ENCODE data around the gene CFAP61. TPM values are rescaled to one million over a fixed set of nuclear protein-coding genes. Genes with fewer than 3 reads are reported as not detected.

The CFAP61 gene
- total RNA-seq, 4 donors from 2014 or later, result 0.34 to 1.6 (median 1.1) TPM

DNA sequence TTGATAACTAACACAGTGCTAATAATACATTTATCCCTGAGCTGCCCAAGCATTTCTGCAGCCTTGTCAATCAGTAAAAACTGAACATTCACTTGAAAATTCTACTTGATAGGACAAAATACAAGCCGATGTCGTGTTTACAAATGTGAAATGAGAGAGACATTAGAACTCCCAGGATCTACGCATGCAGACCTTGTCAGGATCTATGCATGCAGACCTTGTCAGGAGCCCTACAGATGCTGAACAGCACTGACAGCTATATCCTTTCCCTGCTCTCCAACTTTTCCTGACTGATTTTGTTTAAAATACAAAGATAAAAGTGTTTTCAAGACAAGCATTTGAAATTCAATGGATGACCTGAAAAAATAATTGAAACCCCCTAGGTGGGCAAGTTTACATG lies 344.5 kb downstream of the CFAP61 start:
- H3K36me3 ChIP-seq, result peaks cover 10 to 16% of the 10 kb centered on the region in 2 donors
- no peak overlapping the region for H3K4me3 ChIP-seq (replicated peaks in 1 of 3)
- H3K4me1 ChIP-seq, result no peaks in the 10 kb centered on the region
- no peak overlapping the region for H3K27ac ChIP-seq
- no peaks in the 10 kb centered on the region for H3K27me3 ChIP-seq
- TF ChIP-seq, protein P1, sequence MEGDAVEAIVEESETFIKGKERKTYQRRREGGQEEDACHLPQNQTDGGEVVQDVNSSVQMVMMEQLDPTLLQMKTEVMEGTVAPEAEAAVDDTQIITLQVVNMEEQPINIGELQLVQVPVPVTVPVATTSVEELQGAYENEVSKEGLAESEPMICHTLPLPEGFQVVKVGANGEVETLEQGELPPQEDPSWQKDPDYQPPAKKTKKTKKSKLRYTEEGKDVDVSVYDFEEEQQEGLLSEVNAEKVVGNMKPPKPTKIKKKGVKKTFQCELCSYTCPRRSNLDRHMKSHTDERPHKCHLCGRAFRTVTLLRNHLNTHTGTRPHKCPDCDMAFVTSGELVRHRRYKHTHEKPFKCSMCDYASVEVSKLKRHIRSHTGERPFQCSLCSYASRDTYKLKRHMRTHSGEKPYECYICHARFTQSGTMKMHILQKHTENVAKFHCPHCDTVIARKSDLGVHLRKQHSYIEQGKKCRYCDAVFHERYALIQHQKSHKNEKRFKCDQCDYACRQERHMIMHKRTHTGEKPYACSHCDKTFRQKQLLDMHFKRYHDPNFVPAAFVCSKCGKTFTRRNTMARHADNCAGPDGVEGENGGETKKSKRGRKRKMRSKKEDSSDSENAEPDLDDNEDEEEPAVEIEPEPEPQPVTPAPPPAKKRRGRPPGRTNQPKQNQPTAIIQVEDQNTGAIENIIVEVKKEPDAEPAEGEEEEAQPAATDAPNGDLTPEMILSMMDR (IDR thresholded peaks at IDR 0.05), result no peak
- TF ChIP-seq POLR2A (IDR thresholded peaks at IDR 0.05), result no peak
- DNase-seq, result no peak
- 94 to 99% methylated on average over 3 of the region's 3 CpGs for WGBS, 2 donors
- no peaks in the 10 kb centered on the region for H3K9me3 ChIP-seq
- intact Hi-C loops (cut with DNase I), result no loop called here

DNA sequence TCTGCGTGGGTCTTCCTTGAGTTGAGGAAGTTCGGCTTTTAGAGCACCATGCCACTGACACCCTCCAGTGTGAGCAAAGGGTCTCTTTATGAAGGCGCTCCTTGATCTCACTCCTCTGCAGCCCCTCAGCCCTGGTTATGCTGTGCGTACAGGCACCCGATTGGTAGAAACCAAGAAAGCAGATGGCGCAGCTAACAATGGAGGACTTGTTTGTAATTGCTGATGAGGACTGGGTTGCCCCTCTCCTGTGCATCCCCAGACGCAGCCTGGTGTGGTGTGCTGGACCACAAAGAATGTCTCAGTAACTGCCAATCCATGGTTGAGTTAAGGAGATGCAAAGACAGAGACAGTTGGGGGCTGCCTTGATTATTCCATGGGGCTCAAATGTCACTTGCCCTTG lies 345.8 kb downstream of the CFAP61 start:
- H3K27ac ChIP-seq, result no peak overlapping the region
- peaks cover 0 to 3% of the 10 kb centered on the region in 2 donors for H3K36me3 ChIP-seq
- WGBS, 2 donors, result 95 to 97% methylated on average over 7 of the region's 7 CpGs
- no peaks in the 10 kb centered on the region for H3K4me1 ChIP-seq
- no peak overlapping the region for H3K4me3 ChIP-seq (replicated peaks in 1 of 3)
- no peaks in the 10 kb centered on the region for H3K9me3 ChIP-seq
- intact Hi-C loops (cut with DNase I), result no loop called here
- H3K27me3 ChIP-seq, result no peaks in the 10 kb centered on the region
- DNase-seq, result no peak
- TF ChIP-seq, protein P1 (IDR thresholded peaks at IDR 0.05), result no peak

DNA sequence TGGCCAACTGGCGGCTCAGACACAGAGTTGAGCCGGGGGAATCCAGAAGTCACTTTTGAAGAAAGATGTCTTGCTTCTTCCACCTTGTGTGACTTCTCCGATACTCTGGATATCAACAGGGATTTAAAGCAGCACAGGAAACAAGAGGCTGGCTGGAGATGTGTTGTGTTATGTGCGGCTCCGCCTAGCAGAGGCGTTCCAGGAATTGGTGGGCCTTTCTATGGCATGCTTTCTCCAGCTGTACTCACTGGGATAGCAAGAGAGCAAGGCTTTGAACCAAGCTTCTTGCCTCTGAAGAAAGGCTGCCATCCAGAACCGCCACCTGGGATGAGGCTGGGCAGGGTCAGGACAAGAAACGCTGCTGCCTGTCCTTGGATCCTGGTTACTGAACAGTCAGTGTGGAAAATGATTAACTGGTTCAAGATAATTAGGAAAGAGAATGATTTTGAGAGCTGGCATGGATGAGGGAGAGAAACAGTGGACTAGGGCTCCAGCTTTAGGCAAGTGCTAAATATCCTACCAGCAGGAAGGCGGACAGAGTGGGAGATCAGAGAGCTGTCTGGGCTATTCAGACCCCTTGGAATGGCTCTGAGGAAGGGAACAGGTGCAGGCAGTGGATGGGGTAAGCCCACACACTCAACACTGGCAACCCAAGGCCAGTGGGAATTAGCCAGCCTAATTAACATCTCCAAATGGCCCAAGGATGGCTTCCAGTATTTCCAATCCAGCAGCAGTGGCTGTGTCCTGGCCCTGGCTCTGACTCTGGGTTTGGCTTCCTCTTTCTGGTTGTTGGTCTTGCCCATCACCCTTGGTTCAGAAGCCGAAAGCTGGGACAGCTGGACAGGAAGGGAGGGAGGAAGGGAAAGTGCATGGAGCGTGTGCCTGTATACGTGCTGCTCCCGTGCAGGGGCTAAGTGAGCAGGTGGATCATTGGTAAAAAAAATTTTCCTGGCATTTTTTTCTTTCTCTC lies 347.5 kb downstream of the CFAP61 start:
- no peak for DNase-seq
- H3K9me3 ChIP-seq, result no peaks in the 10 kb centered on the region
- H3K4me1 ChIP-seq, result no peaks in the 10 kb centered on the region
- H3K27me3 ChIP-seq, result no peaks in the 10 kb centered on the region
- intact Hi-C loops (cut with DNase I), result no loop called here
- H3K4me3 ChIP-seq (replicated peaks in 1 of 3), result no peak overlapping the region
- no peak overlapping the region for H3K27ac ChIP-seq
- H3K36me3 ChIP-seq, result peaks cover 0 to 3% of the 10 kb centered on the region in 2 donors
- no peak for TF ChIP-seq POLR2A (IDR thresholded peaks at IDR 0.05)
- TF ChIP-seq, protein P1 (IDR thresholded peaks at IDR 0.05), result no peak
- 94 to 96% methylated on average over 13 of the region's 13 CpGs for WGBS, 2 donors

DNA sequence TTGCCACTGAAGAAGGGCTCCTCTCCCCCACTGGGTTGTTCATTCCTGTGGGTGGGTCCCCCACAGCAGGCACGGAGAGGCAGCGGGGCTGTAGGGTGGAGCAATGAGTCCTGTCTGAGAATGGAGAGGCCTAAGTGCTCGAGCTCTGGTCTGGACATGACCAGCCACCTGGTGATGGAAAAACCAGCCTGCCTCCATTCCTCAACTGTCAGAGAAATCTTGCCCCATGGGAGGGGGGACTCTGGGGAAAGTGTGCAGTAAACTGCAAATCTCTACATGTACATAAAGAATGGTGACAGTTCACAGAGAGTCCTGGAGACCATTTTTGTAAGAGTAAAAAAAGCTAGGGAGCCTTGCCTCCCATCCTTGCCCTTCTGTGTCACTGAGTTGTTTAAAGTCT lies 349.7 kb downstream of the CFAP61 start:
- H3K4me3 ChIP-seq (replicated peaks in 1 of 3), result no peak overlapping the region
- peaks cover 0 to 3% of the 10 kb centered on the region in 2 donors for H3K36me3 ChIP-seq
- H3K9me3 ChIP-seq, result no peaks in the 10 kb centered on the region
- H3K27me3 ChIP-seq, result no peaks in the 10 kb centered on the region
- H3K27ac ChIP-seq, result no peak overlapping the region
- intact Hi-C loops (cut with DNase I), result no loop called here
- H3K4me1 ChIP-seq, result no peaks in the 10 kb centered on the region
- DNase-seq, result no peak
- TF ChIP-seq, protein P1 (IDR thresholded peaks at IDR 0.05), result no peak
- TF ChIP-seq POLR2A (IDR thresholded peaks at IDR 0.05), result no peak
- 90 to 100% methylated on average over 3 of the region's 3 CpGs for WGBS, 2 donors

DNA sequence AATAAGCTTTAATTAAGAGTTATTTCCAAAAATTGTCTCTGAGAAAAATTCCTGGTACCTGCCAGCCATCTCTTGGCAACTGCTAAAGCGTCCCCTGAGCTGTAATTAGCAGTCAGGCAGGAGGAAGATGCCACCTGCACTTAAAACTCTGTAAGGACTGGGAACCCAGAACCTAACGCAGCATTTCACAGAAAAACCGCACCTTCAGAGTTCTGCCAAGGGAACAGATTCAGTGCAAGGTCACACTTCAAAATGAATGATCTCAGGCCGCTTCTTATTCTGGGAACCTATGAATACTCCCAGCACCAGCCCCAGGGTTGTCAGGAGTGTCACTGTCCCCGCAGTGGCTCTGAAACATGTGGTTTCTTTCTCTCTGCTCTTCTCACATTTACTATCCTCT lies 352.3 kb downstream of the CFAP61 start:
- no peak for DNase-seq
- H3K36me3 ChIP-seq, result no peaks in the 10 kb centered on the region
- intact Hi-C loops (cut with DNase I), result no loop called here
- no peaks in the 10 kb centered on the region for H3K27me3 ChIP-seq
- no peaks in the 10 kb centered on the region for H3K4me1 ChIP-seq
- H3K27ac ChIP-seq, result no peak overlapping the region
- H3K4me3 ChIP-seq (replicated peaks in 1 of 3), result no peak overlapping the region
- H3K9me3 ChIP-seq, result no peaks in the 10 kb centered on the region
- WGBS, 2 donors, result 92 to 97% methylated on average over 5 of the region's 5 CpGs
- no peak for TF ChIP-seq POLR2A (IDR thresholded peaks at IDR 0.05)
- TF ChIP-seq, protein P1 (IDR thresholded peaks at IDR 0.05), result no peak

All from thyroid gland (tissue), 4 donors.